ENCODE measurements around the gene MCOLN1.
A peak's percentile ranks its signal among the peaks of the same experiment; 100 is the strongest.
"Not testable (repeated sequence)": the region's sequence is repeated elsewhere in the genome, so short reads cannot be mapped to it uniquely, and the experiment has no call there.

The MCOLN1 gene

DNA sequence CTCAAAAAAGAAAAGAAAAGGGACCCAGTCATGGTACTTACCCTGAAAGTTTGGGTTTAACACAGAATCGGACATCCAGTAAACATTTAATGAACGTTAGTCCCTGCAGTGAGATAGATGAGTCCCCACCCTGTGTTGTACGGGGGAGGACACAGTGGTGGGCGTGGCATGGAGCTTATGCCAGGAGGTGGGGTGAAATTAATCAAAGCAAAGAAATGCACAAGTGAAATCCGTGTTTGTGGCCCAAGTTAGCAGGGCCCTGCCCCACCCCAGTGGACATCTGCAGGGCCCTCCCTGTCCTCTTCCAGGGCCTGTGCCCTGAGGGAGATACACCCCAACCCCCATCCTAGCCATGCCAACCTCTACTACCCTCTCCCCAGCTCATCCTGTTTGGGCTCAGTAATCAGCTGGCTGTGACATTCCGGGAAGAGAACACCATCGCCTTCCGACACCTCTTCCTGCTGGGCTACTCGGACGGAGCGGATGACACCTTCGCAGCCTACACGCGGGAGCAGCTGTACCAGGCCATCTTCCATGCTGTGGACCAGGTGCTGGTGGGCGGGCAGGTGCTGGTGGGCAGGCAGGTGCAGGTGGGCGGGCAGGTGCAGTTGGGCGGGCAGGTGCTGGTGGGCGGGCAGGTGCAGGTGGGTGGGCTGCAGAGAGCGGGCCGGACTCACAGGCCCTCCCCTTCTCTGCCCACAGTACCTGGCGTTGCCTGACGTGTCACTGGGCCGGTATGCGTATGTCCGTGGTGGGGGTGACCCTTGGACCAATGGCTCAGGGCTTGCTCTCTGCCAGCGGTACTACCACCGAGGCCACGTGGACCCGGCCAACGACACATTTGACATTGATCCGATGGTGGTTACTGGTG lies 3.9 kb downstream of the MCOLN1 start:
- DNase-seq: no peak

DNA sequence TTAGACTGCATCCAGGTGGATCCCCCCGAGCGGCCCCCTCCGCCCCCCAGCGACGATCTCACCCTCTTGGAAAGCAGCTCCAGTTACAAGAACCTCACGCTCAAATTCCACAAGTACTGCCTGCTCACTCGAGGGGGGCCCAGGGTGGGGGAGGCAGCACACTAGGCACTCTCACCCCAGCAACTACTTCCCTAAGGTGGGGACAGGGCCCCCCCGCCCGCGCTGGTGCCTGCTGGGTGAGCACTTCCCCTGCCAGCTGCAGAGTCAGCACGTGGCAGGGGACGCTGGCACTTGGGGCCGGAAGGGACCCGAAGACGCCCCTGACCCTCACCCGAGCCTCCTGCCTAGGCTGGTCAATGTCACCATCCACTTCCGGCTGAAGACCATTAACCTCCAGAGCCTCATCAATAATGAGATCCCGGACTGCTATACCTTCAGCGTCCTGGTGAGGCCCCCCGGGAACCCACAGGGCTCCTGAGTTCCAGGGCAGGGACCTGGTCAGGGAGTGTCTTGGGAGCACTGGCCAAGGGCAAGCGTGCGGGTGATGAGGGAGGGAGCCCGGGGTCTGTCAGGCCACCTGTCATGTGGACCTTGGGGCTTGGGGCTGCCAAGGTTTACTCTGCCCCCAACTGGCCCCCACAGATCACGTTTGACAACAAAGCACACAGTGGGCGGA lies 5.2 kb downstream of the MCOLN1 start:
- DNase-seq: no peak

DNA sequence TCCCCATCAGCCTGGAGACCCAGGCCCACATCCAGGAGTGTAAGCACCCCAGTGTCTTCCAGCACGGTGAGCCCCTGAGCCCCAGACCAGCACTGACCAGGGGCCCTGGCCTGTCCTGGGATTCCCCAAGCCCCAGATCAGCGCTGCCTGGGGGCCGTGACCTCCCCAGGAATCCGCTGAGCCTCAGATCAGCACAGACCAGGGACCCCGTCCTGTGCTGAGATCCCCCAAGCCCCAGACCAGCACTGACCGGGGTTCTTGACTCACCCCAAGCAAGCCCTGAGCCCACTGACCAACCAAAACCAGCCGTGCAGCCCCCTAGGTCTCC lies 5.7 kb downstream of the MCOLN1 start:
- no peak for DNase-seq

DNA sequence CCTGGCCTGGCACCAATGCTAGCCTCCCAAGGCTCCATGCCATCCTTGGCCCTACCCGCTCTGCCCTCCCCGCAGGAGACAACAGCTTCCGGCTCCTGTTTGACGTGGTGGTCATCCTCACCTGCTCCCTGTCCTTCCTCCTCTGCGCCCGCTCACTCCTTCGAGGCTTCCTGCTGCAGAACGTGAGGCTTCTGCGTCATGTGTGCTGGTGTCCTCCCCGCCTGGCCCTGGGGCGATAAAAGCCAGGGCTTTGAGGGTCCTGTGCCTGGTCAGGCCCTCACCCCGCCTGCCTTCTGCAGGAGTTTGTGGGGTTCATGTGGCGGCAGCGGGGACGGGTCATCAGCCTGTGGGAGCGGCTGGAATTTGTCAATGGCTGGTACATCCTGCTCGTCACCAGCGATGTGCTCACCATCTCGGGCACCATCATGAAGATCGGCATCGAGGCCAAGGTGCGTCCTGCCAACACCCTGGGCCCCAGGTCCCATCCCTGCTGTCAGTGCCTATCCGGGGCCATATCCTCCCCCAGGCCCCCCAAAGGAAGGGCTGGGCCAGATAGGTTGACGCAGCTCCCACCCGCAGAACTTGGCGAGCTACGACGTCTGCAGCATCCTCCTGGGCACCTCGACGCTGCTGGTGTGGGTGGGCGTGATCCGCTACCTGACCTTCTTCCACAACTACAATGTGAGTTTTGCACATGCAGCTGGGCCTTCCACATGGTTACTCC lies 6.3 kb downstream of the MCOLN1 start:
- no peak for DNase-seq

DNA sequence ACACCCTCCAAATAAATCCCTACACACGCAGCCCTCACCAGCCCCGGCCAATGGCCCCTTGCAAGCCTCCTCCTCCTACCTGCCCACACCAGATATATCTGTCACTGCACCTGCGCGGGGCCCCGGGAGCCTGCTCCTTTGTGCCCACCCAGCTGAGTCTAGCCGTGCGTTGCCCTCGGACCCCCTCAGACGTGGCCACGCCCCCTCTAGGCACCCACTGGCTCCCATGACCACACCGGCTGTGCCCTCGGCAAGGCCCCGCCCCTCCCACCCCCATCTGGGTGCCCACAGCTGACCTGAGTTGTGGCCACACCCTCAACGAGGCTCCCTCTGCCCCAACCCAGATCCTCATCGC lies 6.8 kb downstream of the MCOLN1 start:
- no peak for DNase-seq

DNA sequence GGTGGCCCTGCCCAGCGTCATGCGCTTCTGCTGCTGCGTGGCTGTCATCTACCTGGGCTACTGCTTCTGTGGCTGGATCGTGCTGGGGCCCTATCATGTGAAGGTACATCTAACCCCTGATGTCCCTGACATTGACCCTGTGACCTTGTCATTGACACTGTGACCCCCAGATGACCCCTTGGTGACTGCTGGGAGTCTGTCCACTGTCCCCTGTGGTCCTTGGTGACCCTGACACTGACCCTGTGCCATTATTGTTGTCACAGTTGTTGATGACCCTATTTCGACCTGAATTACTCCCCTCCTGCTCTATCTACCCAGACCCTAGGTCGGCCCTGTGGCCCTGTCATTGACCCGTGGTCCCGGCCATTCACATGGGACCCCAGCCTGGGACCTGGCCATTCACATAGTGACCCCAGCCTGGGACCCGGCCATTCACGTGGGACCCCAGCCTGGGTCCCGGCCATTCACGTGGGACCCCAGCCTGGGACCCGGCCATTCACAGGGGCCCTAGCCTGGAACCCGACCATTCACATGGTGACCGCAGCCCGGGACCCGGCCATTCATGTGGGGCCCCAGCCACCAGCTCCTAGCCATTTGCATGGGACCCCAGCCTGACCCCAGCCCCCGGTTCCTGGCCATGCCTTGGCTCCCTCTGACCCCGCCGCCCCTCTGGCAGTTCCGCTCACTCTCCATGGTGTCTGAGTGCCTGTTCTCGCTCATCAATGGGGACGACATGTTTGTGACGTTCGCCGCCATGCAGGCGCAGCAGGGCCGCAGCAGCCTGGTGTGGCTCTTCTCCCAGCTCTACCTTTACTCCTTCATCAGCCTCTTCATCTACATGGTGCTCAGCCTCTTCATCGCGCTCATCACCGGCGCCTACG lies 7.4 kb downstream of the MCOLN1 start:
- no peak for DNase-seq

DNA sequence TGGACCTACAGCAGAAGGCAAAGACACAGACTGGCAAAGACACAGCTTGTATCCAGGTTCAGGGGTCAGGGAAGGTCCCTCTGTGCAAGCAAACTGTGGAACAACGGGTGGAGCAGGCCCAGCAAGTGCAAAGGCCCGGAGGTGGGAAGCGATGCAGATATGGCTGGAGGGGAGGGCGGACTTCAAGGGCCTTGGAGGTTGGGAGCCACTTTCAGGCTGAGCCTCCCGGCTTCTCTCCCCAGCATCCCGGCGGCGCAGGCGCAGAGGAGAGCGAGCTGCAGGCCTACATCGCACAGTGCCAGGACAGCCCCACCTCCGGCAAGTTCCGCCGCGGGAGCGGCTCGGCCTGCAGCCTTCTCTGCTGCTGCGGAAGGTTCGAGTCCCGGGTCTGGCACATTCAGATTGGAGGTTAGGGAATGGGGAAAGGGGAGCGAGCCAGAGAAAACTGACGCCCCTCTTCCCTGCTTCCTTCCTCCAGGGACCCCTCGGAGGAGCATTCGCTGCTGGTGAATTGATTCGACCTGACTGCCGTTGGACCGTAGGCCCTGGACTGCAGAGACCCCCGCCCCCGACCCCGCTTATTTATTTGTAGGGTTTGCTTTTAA lies 11.0 kb downstream of the MCOLN1 start:
- no peak for DNase-seq

DNA sequence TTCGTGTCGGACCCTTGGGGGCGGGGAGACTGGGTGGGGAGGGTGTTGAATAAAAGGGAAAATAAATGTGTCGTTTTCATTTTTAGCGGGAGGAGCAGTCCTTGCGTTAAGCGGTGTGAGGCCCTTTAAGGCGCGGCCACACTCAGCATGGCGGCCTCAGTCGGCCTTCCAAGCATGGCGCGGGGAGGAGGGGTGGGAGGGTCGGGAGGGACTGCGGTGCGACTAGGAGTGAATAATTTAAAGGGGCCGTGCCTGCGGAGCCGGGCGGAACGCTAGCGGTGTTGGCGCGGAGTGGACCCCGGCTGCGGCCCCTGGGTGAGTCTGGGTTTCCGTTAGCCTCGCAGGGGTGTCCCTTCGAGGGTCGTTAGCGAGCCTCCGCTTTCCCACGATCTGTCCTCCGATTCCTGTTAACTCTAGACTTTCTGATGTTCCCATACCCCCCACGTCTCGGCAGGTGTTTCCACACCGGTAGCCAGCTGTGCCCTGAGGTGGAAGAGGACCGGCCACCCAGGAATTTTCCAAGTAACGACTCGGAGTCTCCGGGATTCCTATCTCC lies 11.6 kb downstream of the MCOLN1 start:
- DNase-seq: peak; percentile 74

DNA sequence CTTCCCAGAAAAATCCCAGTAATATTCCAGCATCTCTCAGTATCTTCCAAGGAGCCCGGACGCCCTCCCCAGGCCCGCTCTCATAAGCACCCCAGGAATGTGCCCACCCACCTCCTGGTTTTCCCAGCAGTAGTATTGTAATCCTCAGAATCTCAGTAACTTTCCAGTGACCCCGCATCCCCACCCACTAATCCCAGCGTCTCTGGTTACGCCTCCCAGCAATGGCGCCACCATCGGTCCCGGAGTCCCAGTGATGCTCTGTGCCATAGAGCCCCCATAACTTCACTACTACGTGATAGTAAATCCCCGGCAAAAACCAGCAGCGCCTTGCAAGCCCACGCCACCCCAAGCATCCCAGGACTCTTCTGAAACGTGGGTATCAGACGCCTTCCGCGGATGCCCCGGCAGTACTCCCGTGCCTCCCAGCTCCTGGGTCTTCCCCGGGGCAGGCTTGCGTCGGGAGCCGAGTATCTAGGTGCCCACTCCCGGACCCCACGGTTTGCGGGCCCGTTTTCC lies 12.2 kb downstream of the MCOLN1 start:
- DNase-seq: peak; percentile 73

DNA sequence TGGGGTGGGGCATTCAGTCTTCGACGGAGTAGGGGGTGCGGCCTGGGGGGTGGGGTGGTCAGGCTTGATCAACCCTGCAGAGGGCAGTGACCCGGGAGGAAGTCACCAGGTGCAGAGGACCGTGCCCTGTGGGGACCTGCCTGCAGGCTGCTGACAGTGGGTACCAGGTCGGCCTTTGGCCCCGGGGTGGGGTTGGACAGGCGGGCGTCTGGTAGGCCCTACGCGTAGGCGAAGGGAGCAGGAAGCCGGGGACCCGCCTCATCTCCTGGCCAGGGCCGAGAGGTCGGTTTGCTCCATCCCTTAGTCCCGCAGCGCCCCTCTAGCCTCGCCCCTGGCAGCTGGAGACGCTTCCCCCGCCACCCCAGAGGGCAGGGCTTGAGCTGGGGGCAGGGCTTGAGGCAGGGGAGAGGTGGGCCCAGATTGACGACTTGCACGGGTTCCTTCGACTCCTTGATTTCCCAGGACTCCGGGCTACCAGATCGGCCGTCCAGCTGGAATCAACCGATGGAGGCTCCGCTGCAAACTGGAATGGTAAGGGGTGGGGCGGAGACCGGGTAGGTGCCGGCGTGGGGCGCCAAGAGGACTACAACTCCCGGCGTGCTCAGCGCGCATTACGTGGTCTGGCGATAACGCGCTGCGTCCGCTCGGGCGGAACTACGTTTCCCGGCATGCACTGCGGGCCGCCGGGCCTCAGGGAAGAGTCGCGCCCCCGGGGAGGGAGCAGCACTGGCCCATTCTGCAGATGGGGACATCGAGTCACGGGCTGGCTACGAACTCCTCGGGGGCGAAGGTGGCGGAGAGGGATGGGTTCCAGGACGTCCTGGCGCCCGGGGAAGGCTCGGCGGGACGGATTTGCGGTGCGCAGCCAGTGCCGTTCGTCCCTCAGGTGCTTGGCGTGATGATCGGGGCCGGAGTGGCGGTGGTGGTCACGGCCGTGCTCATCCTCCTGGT lies 12.9 kb downstream of the MCOLN1 start, which contains the start of gene PNPLA6:
Gene PNPLA6, plus strand, starts transcription at position 671 of the 951 bp plus-strand sequence. Its CDS starts 72 bp downstream, at position 743.
- DNase-seq: peak; percentile 88

DNA sequence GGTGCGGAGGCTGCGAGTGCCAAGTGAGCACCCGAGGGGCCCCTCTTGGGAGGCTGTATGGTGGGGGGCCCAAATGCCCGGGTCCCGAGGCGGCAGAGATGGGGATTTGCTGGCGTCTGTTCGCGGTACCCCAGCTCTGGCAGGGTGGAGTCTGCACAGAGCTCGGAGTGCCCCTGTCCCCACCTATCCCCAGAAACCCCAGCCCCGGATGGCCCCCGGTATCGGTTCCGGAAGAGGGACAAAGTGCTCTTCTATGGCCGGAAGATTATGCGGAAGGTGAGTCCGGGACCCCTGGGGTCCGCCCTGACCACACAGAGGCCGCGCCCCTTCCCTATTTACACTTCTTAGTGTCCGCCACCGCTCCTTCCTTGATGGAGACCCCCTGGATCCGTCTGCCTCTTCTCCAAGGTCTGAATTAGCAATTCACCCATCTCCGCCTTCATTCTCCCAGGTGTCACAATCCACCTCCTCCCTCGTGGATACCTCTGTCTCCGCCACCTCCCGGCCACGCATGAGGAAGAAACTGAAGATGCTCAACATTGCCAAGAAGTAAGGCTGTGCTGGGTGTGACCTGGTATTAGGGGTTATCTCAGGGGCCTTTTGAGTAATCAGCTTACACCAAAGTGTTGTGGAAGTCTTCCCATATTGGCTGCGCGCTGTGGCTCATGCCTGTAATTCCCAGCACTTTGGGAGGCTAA lies 13.7 kb downstream of the MCOLN1 start:
- DNase-seq: no peak

DNA sequence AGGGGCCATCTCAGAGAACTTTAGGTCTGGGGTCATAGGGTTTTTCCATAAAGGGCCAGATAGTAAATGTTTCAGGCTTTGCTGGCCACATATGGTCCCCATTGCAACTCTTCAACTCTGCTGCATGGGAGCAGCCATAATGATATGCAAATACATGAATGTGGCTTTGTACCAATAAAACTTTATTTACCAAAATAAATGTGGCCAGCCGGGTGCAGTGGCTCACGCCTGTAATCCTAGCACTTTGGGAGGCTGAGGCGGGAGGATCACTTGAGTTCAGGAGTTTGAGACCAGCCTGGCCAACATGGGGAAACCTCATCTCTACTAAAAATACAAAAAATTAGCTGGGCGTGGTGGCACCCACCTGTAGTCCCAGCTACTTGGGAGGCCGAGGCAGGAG lies 16.6 kb downstream of the MCOLN1 start:
- not testable (repeated sequence) for DNase-seq

DNA sequence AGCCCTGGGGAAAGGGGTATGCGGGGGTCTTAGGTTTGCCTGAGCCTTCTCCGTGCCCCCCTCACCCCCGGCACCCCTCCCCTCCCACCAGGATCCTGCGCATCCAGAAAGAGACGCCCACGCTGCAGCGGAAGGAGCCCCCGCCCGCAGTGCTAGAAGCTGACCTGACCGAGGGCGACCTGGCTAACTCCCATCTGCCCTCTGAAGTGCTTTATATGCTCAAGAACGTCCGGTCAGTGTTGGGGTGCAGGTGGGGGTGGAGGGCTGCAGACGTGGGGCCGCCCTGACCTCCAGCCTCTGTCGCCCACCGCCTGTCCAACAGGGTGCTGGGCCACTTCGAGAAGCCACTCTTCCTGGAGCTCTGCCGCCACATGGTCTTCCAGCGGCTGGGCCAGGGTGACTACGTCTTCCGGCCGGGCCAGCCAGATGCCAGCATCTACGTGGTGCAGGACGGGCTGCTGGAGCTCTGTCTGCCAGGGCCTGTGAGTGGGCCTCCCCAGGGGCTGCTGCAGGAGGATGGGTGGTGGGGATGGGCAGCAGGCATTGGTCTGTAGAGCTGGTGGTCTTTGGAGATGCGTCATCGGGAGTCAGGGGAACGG lies 17.5 kb downstream of the MCOLN1 start:
- DNase-seq: no peak

DNA sequence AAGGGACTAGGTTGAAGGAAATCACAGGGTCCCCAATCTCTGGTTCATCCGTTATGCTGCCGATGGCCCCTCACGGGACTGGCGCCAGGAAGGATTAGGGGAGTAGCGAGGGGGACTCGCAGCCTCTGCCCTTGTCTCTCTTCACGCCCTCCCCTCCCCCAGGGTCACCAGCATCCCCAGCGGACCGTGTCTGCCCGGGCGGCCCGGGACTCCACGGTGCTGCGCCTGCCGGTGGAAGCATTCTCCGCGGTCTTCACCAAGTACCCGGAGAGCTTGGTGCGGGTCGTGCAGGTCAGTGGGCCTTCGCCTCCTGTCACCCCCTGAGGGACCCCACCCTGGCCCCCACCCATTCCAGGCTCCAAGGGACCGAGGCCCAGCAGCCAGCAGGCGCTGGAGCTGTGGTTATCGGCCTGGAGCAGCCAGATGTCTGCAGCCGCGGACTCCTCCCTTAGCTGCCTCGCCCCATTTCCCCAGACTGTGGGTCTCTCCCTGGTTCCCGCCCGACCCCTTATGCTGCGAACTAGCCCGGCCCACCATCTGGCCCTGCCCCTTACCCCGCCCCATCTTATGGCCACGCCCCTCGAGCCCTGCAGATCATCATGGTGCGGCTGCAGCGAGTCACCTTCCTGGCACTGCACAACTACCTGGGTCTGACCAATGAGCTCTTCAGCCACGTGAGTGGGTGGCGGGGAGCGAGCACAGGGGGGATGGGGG lies 18.5 kb downstream of the MCOLN1 start:
- DNase-seq: peak; percentile 57

DNA sequence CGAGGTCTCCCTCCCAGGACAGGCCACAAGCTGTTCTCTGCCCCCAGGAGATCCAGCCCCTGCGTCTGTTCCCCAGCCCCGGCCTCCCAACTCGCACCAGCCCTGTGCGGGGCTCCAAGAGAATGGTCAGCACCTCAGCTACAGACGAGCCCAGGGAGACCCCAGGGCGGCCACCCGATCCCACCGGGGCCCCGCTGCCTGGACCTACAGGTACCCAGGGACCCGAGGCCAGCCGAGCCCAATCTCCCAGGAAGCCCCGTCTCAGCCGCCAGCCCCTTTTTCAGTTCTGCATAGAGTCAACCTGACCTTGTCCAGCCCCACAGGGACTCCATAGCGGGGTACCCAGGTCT lies 19.0 kb downstream of the MCOLN1 start:
- no peak for DNase-seq

DNA sequence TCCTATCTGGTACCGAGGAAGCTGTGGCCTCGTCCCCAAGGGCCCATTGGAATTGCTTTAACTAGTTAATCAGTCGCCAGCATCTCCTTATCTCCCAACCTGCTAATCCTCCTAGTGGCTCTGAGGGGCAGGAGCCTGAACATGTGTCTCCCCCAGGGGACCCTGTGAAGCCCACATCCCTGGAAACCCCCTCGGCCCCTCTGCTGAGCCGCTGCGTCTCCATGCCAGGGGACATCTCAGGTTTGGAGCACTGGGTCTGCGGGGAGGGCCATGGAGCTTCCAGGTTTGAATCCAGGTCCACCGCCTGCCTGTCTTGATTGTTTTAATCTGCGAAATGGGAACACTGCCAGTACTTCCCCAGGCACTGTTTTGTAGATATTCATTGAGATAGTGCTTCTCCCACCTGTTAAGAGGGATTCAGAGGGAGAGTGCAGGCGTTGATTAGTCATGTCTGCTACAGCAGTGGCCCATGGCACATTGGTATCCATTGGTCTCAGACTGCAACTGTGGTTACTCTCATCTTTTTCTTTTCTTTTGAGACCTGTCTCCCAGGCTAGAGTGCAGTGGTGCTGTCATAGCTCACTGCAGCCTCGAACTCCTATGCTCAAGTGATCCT lies 19.5 kb downstream of the MCOLN1 start:
- no peak for DNase-seq

DNA sequence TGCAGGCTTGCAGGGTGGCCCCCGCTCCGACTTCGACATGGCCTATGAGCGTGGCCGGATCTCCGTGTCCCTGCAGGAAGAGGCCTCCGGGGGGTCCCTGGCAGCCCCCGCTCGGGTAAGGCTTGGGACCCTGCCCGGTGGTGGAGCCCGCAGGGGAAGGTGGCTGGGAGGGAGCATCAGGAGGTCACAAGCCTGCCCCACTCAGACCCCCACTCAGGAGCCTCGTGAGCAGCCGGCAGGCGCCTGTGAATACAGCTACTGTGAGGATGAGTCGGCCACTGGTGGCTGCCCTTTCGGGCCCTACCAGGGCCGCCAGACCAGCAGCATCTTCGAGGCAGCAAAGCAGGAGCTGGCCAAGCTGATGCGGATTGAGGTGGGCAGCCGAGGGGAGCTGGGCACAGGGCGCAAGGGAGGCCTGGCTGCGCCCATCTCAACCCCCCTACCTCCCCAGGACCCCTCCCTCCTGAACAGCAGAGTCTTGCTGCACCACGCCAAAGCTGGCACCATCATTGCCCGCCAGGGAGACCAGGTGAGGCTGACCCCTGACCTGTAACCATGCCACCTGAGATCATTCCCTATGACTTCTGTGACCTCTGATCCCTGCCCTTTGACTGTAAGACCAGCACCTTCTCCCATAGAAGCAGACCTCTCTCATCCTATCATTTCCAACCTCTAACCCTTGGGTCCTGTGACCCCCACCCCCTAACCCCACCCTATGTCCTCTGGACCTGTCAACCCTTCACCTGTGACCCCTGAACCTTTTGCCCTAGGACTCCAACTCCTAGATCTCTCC lies 20.3 kb downstream of the MCOLN1 start:
- DNase-seq: no peak

DNA sequence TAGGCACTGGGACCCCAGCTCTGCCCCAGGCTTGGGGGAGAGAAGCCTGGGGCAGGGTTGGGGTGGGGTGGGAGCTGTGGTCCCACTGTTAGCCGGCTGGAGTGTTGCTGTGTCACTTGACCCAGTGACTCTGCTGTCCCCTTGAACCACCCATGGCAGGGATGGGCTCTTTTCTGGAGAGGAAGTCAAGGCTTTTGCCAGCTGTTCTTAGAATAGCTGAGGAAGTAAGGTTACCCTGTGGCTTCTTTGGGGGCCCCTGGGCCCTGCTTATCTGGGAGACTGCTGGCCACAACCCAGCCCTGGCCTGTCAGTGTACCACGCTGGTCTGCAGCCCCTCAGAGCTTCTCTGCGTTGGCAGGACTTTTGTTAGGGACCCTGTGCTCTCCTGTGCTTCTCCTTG lies 22.2 kb downstream of the MCOLN1 start:
- DNase-seq: no peak

Data from 8988T (cell line).